Tibial artery (tissue), 4 donors: ENCODE data around the gene ZNF592.
"Not testable (repeated sequence)": the region's sequence is repeated elsewhere in the genome, so short reads cannot be mapped to it uniquely, and the experiment has no call there.

Source experiments
- DNase-seq, 2 donors: peaks; one replicate each; pipeline ENCODE4 v3.0.0-alpha.2; 2019
- H3K27ac ChIP-seq, 2 donors: fragments of 200-600 bp; sonication (generic) in 1 of 2; 1 replicate in 1 of 2; 2 replicates in 1 of 2; pipeline ENCODE4 v1.5.1; 2018 to 2019; ENCODE audit warnings: mild to moderate bottlenecking in 1 of 2
- H3K27me3 ChIP-seq, 2 donors: fragments of 200-600 bp; sonication (generic) in 1 of 2; one replicate each; pipeline versions ENCODE4 v1.5.1 to v1.6.0; 2016 to 2019
- H3K36me3 ChIP-seq, 3 donors: fragments of 200-600 bp; sonication (generic) in 2 of 3; one replicate each; pipeline ENCODE4 v1.5.1; 2016 to 2019; ENCODE audit warnings: mild to moderate bottlenecking in 2 of 3
- H3K4me1 ChIP-seq, 4 donors: fragments of 200-600 bp; sonication (generic) in 2 of 4; 1 replicate in 3 of 4; 2 replicates in 1 of 4; pipeline ENCODE4 v1.5.1; 2016 to 2019
- H3K4me3 ChIP-seq, 2 donors: fragments of 200-600 bp; sonication (generic) in 1 of 2; 1 replicate in 1 of 2; 2 replicates in 1 of 2; pipeline ENCODE4 v1.5.1; 2018 to 2019; ENCODE audit warnings: mild to moderate bottlenecking in 2 of 2
- H3K9me3 ChIP-seq, 3 donors: fragments of 200-600 bp; sonication (generic) in 1 of 3; one replicate each; pipeline ENCODE4 v1.5.1; 2016 to 2019
- intact Hi-C: fragments of 100-400 bp; cut with DNase I; formaldehyde crosslinking; loops from one replicate; pipeline ENCODE4 v1.15.0; 2023; ENCODE audit warnings: low total_unique reads
- TF ChIP-seq, protein P1 (sequence below), 2 experiments: fragments of 200-600 bp in 1 of 2; fragments of 450-650 bp in 1 of 2; IDR thresholded peaks; one replicate each; pipeline ENCODE4 v1.5.1; 2017 to 2019; ENCODE audit warnings: antibody characterized with exemption in 2 of 2, mild to moderate bottlenecking in 1 of 2, moderate library complexity in 1 of 2

ZNF592 gene

DNA sequence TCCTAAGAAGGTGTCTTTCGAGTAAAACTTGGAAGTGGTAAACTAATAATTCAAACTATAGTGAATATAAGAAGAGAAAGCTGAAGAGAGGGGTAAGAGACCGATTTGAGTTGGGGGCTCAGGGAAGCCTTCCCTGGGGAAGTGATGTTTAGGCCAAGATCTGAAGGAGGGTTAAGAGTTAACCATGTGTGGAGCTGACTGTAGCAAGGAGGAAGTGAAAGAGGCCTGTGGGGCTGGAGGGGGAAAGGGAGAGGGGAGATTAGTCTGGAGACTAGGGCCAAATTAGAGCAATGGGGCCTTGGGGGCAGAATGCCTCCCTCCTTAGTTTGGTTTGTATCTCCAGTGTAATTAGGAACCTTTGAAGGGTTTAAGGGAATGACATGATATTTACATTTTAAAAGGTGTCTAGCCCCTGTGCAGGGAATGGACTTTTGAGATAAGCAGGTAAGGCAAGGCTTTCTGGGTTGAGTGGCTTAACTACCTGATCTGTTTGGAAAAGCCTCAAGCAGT, 2.2 kb downstream of the ZNF592 start:
- DNase-seq, result no peak
- Histone ChIP-seq H3K4me1 (peaks cover 0 to 74% (median 52%) of the 10 kb centered on the region in 4 donors), H3K4me3 (peak overlapping the region; percentile 89 to 93), H3K36me3 (no peaks in the 10 kb centered on the region), H3K27me3 (no peaks in the 10 kb centered on the region), H3K9me3 (no peaks in the 10 kb centered on the region), H3K27ac (peak overlapping the region in 1 of 2 donors; percentile 100)
- TF ChIP-seq, protein P1, sequence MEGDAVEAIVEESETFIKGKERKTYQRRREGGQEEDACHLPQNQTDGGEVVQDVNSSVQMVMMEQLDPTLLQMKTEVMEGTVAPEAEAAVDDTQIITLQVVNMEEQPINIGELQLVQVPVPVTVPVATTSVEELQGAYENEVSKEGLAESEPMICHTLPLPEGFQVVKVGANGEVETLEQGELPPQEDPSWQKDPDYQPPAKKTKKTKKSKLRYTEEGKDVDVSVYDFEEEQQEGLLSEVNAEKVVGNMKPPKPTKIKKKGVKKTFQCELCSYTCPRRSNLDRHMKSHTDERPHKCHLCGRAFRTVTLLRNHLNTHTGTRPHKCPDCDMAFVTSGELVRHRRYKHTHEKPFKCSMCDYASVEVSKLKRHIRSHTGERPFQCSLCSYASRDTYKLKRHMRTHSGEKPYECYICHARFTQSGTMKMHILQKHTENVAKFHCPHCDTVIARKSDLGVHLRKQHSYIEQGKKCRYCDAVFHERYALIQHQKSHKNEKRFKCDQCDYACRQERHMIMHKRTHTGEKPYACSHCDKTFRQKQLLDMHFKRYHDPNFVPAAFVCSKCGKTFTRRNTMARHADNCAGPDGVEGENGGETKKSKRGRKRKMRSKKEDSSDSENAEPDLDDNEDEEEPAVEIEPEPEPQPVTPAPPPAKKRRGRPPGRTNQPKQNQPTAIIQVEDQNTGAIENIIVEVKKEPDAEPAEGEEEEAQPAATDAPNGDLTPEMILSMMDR (IDR thresholded peaks at IDR 0.05), result no peak
- intact Hi-C loops, result no loop called here

GRCh38 chr15:84751721-84752120, 3.3 kb downstream of the ZNF592 start:
- Histone ChIP-seq H3K27ac (peak overlapping the region in 1 of 2 donors; percentile 100), H3K4me1 (peaks cover 0 to 74% (median 49%) of the 10 kb centered on the region in 4 donors)
- H3K27me3 ChIP-seq, H3K9me3 ChIP-seq, DNase-seq, intact Hi-C loops, H3K4me3 ChIP-seq, H3K36me3 ChIP-seq: not testable (repeated sequence)

DNA sequence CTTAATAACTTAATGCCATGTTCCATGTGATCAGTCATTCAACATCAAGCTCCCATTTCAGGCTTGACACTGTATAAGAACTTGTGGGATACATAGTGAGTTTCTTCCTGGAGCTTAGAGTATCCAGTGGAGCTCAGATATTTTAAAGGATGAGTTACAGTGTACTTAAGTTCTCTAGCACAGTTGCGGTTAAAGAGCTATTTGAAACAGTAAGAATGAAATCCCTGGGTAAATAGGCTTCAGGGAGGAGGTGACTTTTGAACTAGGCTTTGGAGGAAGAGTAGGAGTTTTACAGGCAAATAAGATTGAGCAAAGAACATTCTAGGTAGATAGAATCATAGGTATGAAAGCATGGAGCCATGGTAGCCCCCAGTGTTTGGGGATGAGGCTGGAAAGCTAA, 3.8 kb downstream of the ZNF592 start:
- intact Hi-C loops, result no loop called here

DNA sequence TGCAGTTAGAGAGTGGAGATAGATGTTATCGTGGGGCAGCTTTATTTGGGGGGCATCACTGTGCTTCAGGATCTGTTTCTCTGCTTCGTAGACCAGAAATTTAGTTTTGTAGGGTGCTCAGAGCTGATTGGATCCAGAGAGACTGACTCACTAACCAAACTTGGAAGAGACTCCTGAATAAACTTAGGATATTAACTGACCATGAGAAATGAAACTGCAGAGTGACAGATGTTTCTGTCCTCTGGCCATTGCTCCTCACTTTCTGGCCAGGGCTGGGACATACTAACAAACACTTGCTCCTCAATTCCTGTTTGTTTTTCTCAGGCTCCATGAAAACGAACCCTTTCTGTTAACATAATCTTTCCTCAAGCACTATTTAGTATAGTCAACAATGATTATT, 4.3 kb downstream of the ZNF592 start:
- Histone ChIP-seq H3K27ac (peak overlapping the region; percentile 53 to 100), H3K4me3 (peak overlapping the region in 1 of 2 donors; percentile 7)

More for the DNA sequence above, 3.8 kb downstream of the ZNF592 start:
- peak overlapping the region in 1 of 2 donors; percentile 7 for H3K4me3 ChIP-seq
- TF ChIP-seq, protein P1 (IDR thresholded peaks at IDR 0.05), result no peak
- peak overlapping the region; percentile 53 to 100 for H3K27ac ChIP-seq
- H3K27me3 ChIP-seq, result no peaks in the 10 kb centered on the region
- H3K36me3 ChIP-seq, result no peaks in the 10 kb centered on the region
- DNase-seq, result no peak
- no peaks in the 10 kb centered on the region for H3K9me3 ChIP-seq
- peaks cover 0 to 74% (median 45%) of the 10 kb centered on the region in 4 donors for H3K4me1 ChIP-seq

DNA sequence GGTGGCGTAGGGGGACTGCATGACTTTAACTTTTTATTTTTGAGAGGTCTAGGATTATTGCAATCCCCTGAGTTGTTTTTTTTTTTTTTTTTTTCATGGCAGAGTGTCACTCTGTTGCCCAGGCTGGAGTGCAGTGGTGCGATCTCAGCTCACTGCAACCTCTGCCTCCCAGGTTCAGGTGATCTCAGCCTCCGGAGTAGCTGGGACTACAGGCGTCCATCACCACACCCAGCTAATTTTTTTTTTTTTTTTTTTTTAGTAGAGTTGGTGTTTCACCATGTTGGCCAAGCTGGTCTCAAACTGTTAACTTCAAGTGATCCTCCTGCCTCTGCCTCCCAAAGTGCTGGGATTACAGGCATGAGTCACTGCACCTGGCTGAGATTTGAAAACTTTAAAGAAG, 6.5 kb downstream of the ZNF592 start:
- not testable (repeated sequence) for H3K36me3 ChIP-seq, H3K4me3 ChIP-seq, H3K27me3 ChIP-seq, DNase-seq, H3K9me3 ChIP-seq
- H3K4me1 ChIP-seq, result peaks cover 0 to 95% (median 52%) of the 10 kb centered on the region in 4 donors
- intact Hi-C loops, result loop anchor here (5.0 kb wide), 1 partner anchor 57 kb away; no protein-coding TSS in a partner anchor
- H3K27ac ChIP-seq, result peak overlapping the region in 1 of 2 donors; percentile 19

More for the DNA sequence above, 4.3 kb downstream of the ZNF592 start:
- no peaks in the 10 kb centered on the region for H3K9me3 ChIP-seq
- TF ChIP-seq, protein P1 (IDR thresholded peaks at IDR 0.05), result no peak
- H3K36me3 ChIP-seq, result no peaks in the 10 kb centered on the region
- no peak for DNase-seq
- intact Hi-C loops, result no loop called here
- no peaks in the 10 kb centered on the region for H3K27me3 ChIP-seq
- H3K4me1 ChIP-seq, result peaks cover 0 to 79% (median 45%) of the 10 kb centered on the region in 4 donors

- TF ChIP-seq, protein P1 (IDR thresholded peaks at IDR 0.05), result no peak
- Histone ChIP-seq H3K27me3 (no peaks in the 10 kb centered on the region), H3K9me3 (no peaks in the 10 kb centered on the region), H3K27ac (peak overlapping the region in 1 of 2 donors; percentile 19), H3K36me3 (no peaks in the 10 kb centered on the region), H3K4me1 (peaks cover 0 to 95% (median 53%) of the 10 kb centered on the region in 4 donors), H3K4me3 (no peak overlapping the region)
- intact Hi-C loops, result loop anchor here (5.0 kb wide), 1 partner anchor 56 kb away; no protein-coding TSS in a partner anchor
- DNase-seq, result no peak
These were observed 7.5 kb downstream of the ZNF592 start for GRCh38 chr15:84755736-84756527.
